Mesodermal cell (in vitro differentiated cells): Measurements from ENCODE around the gene MAJIN.

Source experiments
- H3K27ac ChIP-seq: 2 replicates; pipeline ENCODE4 v1.7.0; 2013; ENCODE audit warnings: mild to moderate bottlenecking, low read depth, low read length, moderate library complexity; ENCODE audit not compliant: severe bottlenecking
- H3K36me3 ChIP-seq: 2 replicates; pipeline ENCODE4 v1.7.1; 2013; ENCODE audit warnings: mild to moderate bottlenecking, low read length, moderate library complexity; ENCODE audit not compliant: control insufficient read depth, insufficient read depth
- H3K4me1 ChIP-seq: one replicate; pipeline ENCODE4 v1.7.1; 2013; ENCODE audit warnings: mild to moderate bottlenecking, low read length; ENCODE audit not compliant: insufficient read depth, control insufficient read depth, poor library complexity, severe bottlenecking
- H3K4me3 ChIP-seq: 2 replicates; pipeline ENCODE4 v1.7.0; 2013; ENCODE audit warnings: low read length, control low read depth, mild to moderate bottlenecking; ENCODE audit not compliant: insufficient read depth, poor library complexity, severe bottlenecking; ENCODE audit errors: extremely low read depth
- H3K9me3 ChIP-seq: 2 replicates; pipeline ENCODE4 v1.7.1; 2013; ENCODE audit warnings: mild to moderate bottlenecking, low read length, moderate library complexity; ENCODE audit not compliant: control insufficient read depth
- WGBS, 2 experiments: methylation state at CpG; one replicate each; pipeline ENCODE4 v1.1.5; 2013; ENCODE audit warnings: missing lambda C conversion rate in 2 of 2; ENCODE audit not compliant: insufficient coverage in 2 of 2; 5-methylcytosine and 5-hydroxymethylcytosine counted together

Gene MAJIN

DNA sequence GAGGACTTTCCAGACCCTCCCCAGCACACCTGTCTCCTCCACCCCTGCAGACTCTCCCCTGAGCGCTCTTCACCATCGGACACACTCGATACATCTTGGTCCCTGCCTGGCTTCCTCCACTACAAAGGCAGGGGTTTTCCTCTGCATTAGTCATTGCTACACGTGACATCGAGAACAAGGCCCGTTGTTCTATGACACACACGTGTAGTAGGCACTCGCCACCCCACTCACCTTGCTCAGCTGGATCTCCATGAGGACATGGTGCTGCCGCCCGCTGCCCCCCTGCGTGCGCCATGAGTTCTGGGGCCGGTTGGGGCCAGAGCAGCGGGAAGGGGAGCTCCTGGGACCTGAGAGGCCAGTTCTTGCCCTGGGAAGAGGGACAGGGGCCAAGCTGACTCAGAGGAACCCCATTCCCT, 71.6 kb downstream of the MAJIN start:
- H3K4me1 ChIP-seq, result no peaks in the 10 kb centered on the region
- peaks cover 53% of the 10 kb centered on the region for H3K36me3 ChIP-seq
- no peak overlapping the region for H3K4me3 ChIP-seq

DNA sequence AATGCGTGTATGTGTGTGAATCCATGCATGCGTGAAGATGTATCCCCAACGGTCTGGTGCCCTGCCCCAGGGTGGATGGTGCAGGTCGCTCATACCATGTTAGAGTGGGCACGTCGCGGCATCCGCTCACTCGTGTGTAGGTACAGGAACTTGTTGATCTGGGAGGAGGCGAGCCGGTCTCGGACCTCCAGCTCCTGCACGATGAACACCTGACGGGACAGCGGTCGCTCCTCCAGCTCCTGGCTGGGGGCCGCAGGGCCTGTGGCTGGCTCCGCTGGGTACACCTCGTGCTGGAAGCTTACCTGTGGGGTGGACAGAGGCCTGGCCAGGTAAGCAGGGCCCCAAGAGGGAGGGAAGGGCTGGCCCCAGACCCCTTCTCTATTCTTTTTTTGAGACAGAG, 73.4 kb downstream of the MAJIN start:
- Histone ChIP-seq H3K27ac (no peak overlapping the region), H3K9me3 (no peaks in the 10 kb centered on the region), H3K36me3 (peaks cover 50% of the 10 kb centered on the region), H3K4me1 (no peaks in the 10 kb centered on the region), H3K4me3 (no peak overlapping the region)
- 97% methylated on average over 17 to 18 of the region's 19 CpGs for WGBS, 2 experiments

More for the DNA sequence above, 71.6 kb downstream of the MAJIN start:
- Histone ChIP-seq H3K27ac (no peak overlapping the region), H3K9me3 (no peaks in the 10 kb centered on the region)
- WGBS, 2 experiments, result 94% methylated on average over 13 to 14 of the region's 14 CpGs

DNA sequence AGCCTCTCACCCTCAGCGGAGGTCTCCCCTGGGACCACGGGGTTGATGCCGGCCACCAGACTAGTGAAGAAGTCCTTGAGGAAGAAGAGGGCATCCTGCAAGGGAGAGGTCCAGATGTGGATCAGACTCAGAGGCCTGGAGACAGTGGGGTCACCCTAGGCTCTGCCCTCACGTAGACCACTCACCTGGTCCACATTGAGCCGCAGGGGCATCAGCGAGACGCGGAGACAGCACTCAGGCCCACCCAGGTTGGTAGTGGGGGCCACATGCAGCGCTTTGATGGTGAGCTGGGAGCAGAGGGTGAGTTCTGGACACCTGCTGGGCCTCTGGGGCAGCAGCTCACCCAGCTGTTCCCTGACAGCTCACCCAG, 73.8 kb downstream of the MAJIN start:
- 94 to 99% methylated on average over 7 to 9 of the region's 9 CpGs for WGBS, 2 experiments
- H3K9me3 ChIP-seq, result no peaks in the 10 kb centered on the region
- H3K4me3 ChIP-seq, result no peak overlapping the region
- no peak overlapping the region for H3K27ac ChIP-seq
- H3K36me3 ChIP-seq, result peaks cover 47% of the 10 kb centered on the region
- no peaks in the 10 kb centered on the region for H3K4me1 ChIP-seq

DNA sequence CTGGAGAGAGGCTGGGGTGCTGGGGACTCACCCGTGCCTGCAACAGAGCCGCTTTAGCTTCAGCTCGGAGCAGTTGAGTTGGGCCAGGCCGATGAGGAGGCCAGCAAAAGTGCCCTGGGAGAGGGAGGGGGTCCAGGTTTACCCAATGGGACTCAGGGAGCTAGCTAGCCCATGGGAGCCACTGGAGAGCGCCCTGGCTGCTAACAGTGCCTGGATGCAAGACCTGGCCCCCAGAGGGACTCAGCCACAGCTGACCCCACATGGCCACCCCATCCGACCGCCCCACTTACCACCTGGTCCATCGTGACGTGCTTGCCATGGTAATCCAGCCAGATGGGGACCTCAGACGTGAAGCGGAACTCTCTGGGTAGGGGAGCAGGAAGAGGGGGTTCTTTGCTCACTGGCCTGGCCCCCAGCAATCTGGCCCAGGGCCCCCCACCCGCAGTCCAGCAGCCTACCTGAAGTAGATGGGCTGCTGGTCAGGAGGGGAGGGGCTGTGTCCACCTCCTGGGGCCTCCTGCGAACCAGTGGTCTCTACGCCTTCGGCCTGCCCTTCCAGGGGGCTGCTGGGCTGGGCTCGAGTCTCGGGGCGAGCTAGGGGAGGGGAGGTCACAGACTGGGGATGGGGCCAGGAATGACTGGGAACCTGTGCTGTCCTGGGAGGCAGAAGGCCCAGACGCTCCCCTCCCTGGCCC, 74.4 kb downstream of the MAJIN start:
- WGBS, 2 experiments, result 97% methylated on average over 9 to 17 of the region's 19 CpGs
- Histone ChIP-seq H3K36me3 (peaks cover 47% of the 10 kb centered on the region), H3K4me1 (no peaks in the 10 kb centered on the region), H3K27ac (no peak overlapping the region), H3K4me3 (no peak overlapping the region), H3K9me3 (no peaks in the 10 kb centered on the region)

DNA sequence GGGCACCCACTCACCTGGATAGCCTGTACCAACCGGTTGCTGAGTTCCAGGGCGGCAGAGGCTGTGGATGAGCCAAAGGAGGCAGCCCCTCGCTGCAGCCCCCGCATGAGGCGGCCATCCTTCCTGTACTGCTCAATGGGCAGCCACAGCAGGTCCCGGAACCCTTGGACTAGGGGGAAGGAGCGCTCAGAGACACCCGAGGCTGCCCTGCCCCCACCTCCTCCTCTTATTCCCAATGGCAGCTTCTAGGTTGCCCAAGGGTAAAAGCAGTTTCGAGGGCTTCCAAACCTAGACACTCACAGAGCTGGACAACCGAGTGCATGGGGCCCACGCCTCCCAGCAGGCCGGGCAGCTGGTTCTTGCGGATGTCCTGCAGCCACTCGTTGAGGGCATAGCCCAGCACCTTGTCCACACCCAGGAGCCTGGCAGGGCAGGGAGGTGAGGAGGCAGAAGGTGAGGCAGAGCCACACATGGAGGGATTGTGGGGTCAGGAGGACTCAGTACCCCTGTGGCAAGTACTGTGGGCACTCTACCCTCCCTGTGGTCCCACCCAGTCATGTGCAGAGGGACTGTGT, 75.4 kb downstream of the MAJIN start:
- H3K4me3 ChIP-seq, result no peak overlapping the region
- H3K9me3 ChIP-seq, result no peaks in the 10 kb centered on the region
- H3K4me1 ChIP-seq, result no peaks in the 10 kb centered on the region
- H3K27ac ChIP-seq, result no peak overlapping the region
- WGBS, 2 experiments, result 95 to 97% methylated on average over 13 to 14 of the region's 14 CpGs
- H3K36me3 ChIP-seq, result peaks cover 42% of the 10 kb centered on the region

DNA sequence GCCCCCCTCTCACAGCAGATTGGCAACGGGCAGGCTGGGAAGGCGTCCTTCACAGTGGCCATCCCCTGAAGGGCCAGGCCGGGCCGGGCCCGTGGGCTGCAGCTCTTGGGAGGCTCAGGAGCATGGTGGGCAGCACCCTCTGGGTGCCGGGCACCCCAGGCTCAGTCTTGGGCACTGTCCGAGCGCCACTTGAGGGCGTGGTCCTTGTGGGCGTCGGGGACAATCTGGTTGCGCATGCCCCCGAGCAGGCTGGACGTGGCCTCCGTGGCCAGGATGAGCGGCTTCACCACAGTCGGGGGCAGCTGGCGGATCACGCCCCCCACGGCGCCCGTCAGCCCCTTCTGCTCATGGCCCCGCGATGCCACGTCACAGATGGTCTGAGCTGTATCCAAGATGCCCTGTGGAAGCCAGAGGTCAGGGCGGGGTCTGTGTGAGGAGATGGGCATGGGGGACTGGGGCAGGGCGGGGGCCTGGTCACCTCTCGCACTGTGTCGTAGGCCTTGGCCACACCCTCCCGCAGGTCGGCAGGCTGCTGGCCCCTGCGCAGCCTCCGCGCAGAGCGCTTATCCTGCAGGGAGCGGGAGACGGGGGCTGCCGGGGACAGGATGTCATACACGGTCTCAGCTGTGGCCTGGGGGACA, 77.0 kb downstream of the MAJIN start:
- H3K4me1 ChIP-seq, result peaks cover 5% of the 10 kb centered on the region
- peaks cover 27% of the 10 kb centered on the region for H3K36me3 ChIP-seq
- 94 to 97% methylated on average over 25 to 38 of the region's 39 CpGs for WGBS, 2 experiments

DNA sequence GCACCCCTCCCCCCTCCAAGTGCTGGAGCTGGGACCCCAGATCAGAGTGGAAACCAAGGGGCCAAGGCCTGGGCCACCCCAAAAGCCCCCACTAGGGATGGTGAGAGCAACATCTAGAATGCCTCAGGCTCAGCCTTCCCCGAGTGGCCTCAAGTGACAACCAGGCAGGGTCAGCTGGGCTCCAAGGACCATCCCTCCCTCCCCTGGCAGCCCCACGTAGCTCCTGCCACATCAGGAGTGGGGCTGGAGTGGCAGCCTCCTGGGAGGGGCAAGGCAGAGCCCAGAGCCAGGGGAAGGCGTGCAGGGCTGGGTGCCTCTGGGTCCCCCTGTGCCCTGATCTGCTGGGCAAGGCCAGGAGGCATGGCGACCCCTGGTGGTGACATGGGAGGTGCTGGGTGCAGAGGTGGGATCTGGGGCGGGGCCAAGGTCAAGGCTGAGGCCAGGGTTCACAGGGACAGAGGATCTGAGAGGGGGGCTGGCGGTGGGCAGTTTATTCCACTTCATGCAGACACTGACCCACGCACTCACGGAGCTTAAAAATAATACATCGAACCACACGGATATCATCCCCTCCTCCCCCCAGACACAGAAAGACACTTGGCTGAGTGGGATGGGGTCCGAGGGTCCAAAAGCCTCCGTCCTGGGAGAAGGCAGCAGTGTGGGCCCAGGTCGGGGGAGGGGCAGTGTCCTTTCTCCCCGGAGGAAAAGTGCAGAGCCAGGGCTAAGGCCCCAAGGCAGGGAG, 77.7 kb downstream of the MAJIN start:
- H3K4me3 ChIP-seq, result no peak overlapping the region
- WGBS, 2 experiments, result 46 to 53% methylated on average over 8 of the region's 14 CpGs
- no peak overlapping the region for H3K27ac ChIP-seq
- peaks cover 24% of the 10 kb centered on the region for H3K36me3 ChIP-seq
- peaks cover 8% of the 10 kb centered on the region for H3K4me1 ChIP-seq
- H3K9me3 ChIP-seq, result no peaks in the 10 kb centered on the region

More for the DNA sequence above, 77.0 kb downstream of the MAJIN start:
- H3K9me3 ChIP-seq, result no peaks in the 10 kb centered on the region
- H3K27ac ChIP-seq, result no peak overlapping the region
- no peak overlapping the region for H3K4me3 ChIP-seq

DNA sequence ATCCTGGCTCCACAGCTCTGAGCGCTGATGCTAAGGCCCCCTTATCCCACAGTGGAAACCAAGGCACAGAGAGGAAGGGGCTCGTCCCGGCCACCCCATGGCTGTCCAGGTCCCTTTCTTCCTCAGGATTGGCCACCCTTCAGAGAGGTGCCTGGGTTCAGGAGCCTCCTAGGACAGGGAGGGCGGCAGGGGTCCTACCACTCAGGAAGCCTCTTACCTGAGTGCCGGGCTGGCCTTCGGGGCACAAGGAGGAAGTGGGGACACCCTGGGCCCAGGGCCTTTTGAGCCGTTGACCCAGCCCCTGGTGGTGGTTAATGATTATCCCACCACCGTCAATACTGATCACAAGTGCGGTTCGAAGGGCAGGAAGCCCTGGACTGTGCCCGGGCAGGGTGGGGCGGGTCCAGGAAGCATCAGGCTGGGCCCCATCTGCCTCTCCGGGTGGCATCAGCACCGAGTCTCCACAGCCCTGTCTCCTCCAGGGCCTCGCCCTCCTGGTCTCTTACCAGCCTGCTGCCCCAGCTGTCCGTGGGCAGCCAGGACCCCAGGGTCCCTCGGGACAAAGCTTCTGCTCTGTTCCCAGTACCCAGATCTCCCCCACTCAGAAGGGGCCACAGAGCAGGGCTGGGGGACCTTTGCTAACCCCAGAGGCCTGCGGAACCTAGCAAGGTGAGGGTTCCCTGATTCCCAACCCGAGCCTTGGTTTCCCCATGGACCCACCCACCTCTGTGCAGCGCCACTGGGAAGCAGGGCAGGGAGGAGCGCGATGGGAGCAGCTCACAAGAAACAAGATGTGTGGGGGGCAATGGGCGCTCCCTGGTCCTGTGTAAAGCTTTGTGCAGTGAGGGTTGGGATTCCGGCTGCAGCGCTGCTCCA, 78.5 kb downstream of the MAJIN start:
- H3K9me3 ChIP-seq, result no peaks in the 10 kb centered on the region
- peaks cover 16% of the 10 kb centered on the region for H3K4me1 ChIP-seq
- no peak overlapping the region for H3K4me3 ChIP-seq
- peaks cover 21% of the 10 kb centered on the region for H3K36me3 ChIP-seq
- H3K27ac ChIP-seq, result no peak overlapping the region
- 92% methylated on average over 13 to 20 of the region's 25 CpGs for WGBS, 2 experiments

DNA sequence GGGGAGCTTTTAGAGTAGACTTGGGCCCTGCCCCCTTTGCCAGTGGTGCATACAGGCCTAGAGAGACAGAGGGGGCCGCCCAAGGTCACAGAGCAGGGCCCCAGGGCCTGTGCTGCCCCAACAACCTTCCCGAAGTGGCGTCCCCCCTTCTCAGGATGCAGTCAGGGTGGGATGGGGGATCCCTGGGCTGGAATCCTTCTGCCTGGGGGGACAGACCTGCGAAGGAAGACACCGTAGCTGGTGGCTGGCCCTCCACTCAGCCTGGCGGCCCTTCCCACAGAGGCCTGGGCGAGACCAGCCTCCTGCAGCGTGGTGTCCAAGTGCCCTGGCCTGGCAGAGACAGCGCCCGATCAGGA, 79.1 kb downstream of the MAJIN start:
- Histone ChIP-seq H3K36me3 (peaks cover 19% of the 10 kb centered on the region), H3K4me1 (peaks cover 19% of the 10 kb centered on the region), H3K27ac (no peak overlapping the region), H3K9me3 (no peaks in the 10 kb centered on the region), H3K4me3 (no peak overlapping the region)
- WGBS, 2 experiments, result 95 to 97% methylated on average over 7 to 10 of the region's 10 CpGs

DNA sequence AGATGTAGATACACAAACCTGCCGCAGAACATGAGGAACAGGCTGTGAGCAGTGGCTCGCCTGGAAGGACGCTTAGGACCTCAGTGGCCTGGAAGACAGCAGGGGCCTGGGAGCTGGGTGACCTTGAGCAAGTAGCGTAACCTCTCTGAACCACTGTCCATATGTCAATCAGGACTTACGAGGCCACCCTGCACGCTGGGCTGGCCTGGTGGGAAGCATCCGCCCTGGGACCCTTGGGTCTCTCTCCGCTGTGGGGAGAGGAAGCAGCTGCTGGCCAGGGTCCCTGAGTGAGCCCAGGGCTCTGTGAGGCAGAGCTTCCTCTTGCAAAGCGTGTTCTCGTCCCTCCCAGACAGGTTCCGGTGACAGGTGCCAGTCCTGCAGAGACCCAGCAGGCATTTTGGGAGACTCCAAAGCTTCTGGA, 79.5 kb downstream of the MAJIN start:
- WGBS, 2 experiments, result 91 to 96% methylated on average over 10 to 11 of the region's 11 CpGs
- peaks cover 15% of the 10 kb centered on the region for H3K36me3 ChIP-seq
- H3K4me1 ChIP-seq, result peaks cover 22% of the 10 kb centered on the region
- no peak overlapping the region for H3K4me3 ChIP-seq
- no peak overlapping the region for H3K27ac ChIP-seq
- H3K9me3 ChIP-seq, result no peaks in the 10 kb centered on the region
